HG03060 (cell line): ENCODE measurements around the gene IGF1.

Experiments
- ATAC-seq: cut with Tn5 transposase; IDR thresholded peaks from one replicate; pipeline ENCODE4 v1.9.1; 2021; ENCODE audit warnings: low read depth, moderate number of reproducible peaks; ENCODE audit not compliant: unreplicated experiment

IGF1 gene

GRCh38 chr12:102433304-102433703, 47.1 kb downstream of the IGF1 start:
- ATAC-seq: no peak

- no peak for ATAC-seq
Measured at GRCh38 chr12:102430661-102431060, 49.7 kb downstream of the IGF1 start.

GRCh38 chr12:102429211-102430154, 50.9 kb downstream of the IGF1 start:
- ATAC-seq: no peak

GRCh38 chr12:102427543-102427941, 52.8 kb downstream of the IGF1 start:
- ATAC-seq: no peak

GRCh38 chr12:102426599-102427542, 53.5 kb downstream of the IGF1 start:
- ATAC-seq: no peak

- no peak for ATAC-seq
Measured at GRCh38 chr12:102425109-102426039, 55.0 kb downstream of the IGF1 start.

GRCh38 chr12:102423462-102423861, 56.9 kb downstream of the IGF1 start:
- ATAC-seq: no peak

GRCh38 chr12:102421802-102422583, 58.4 kb downstream of the IGF1 start:
- ATAC-seq: no peak

- no peak for ATAC-seq
Measured at GRCh38 chr12:102419094-102419764, 61.1 kb downstream of the IGF1 start.

- no peak for ATAC-seq
Measured at GRCh38 chr12:102417055-102417454, 63.3 kb downstream of the IGF1 start.

- ATAC-seq: no peak
Measured at GRCh38 chr12:102415515-102415914, 64.8 kb downstream of the IGF1 start.

- ATAC-seq: no peak
Measured at GRCh38 chr12:102413396-102413795, 67.0 kb downstream of the IGF1 start.

- no peak for ATAC-seq
Measured at GRCh38 chr12:102410511-102410910, 69.9 kb downstream of the IGF1 start.

GRCh38 chr12:102408487-102409297, 71.7 kb downstream of the IGF1 start:
- ATAC-seq: no peak

GRCh38 chr12:102407776-102408486, 72.4 kb downstream of the IGF1 start:
- ATAC-seq: no peak

- ATAC-seq: peak; percentile 85
Measured at GRCh38 chr12:102406033-102406584, 74.3 kb downstream of the IGF1 start.

GRCh38 chr12:102401087-102401486, 79.3 kb downstream of the IGF1 start:
- ATAC-seq: no peak
